K562 (cell line): ENCODE measurements around the gene LMCD1. TPM values are rescaled to one million over a fixed set of nuclear protein-coding genes. Genes with fewer than 3 reads are reported as not detected.

Source experiments
- ATAC-seq: fragments of 200-7000 bp; cut with Tn5 transposase; 3 replicates; pipeline ENCODE4 v1.9.1; 2020; ENCODE audit warnings: moderate library complexity
- BruUV-seq: library from RNA; stranded (reverse); fragments of 400-500 nt; replicated peaks from 2 replicates; lab custom pipeline; 2021; lab: Mats Ljungman, UMichigan
- CTCF ChIA-PET: fragments of 300-600 bp; formaldehyde crosslinking; extraction: SDS; loops from one replicate; lab custom pipeline; 2021; ENCODE audit warnings: low intra/inter-chr PET ratio; lab: Yijun Ruan, JAX
- POLR2A ChIA-PET: fragments of 300-600, 350-650 bp; sonication (Branson Sonifier 250); formaldehyde crosslinking; extraction: SDS; loops from one replicate; lab custom pipeline; 2021; ENCODE audit warnings: antibody characterized with exemption, inconsistent platforms; lab: Yijun Ruan, JAX
- DNase-seq, 4 experiments: peaks; one replicate each; pipeline versions ENCODE4 v3.0.0 to v3.0.0-alpha.2; 2011 to 2018; ENCODE audit warnings: low spot score in 3 of 4, mixed read lengths in 3 of 4; ENCODE audit errors: extremely low read depth in 1 of 4
- FAIRE-seq: peaks from 2 replicates; lab custom pipeline; 2011; peaks lifted over from hg19 to GRCh38; lab: Jason Lieb, UNC
- H2AFZ ChIP-seq: 2 replicates; pipeline ENCODE4 v1.6.0; 2011; ENCODE audit warnings: low read depth, low read length, control low read depth, inconsistent platforms
- H3K27ac ChIP-seq: fragments of 200-600 bp; 3 replicates; pipeline ENCODE4 v1.8.0; 2011; ENCODE audit warnings: low read depth, mild to moderate bottlenecking, control low read depth, inconsistent platforms, low read length, moderate library complexity, mixed read lengths; ENCODE audit errors: extremely low read depth
- H3K27me3 ChIP-seq, 2 experiments: fragments of 300-600 bp in 1 of 2; 2 replicates in 1 of 2; 3 replicates in 1 of 2; pipeline versions ENCODE4 v1.6.0 to v1.8.0; 2011; ENCODE audit warnings: inconsistent platforms in 2 of 2, low read length in 2 of 2, mild to moderate bottlenecking in 1 of 2, mixed read lengths in 1 of 2, moderate library complexity in 1 of 2; ENCODE audit not compliant: control insufficient read depth in 2 of 2, insufficient read depth in 2 of 2
- H3K36me3 ChIP-seq: fragments of 300-600 bp; 3 replicates; pipeline ENCODE4 v1.8.0; 2011; ENCODE audit warnings: mild to moderate bottlenecking, low read length, inconsistent platforms; ENCODE audit not compliant: control insufficient read depth, insufficient read depth
- H3K4me1 ChIP-seq, 2 experiments: fragments of 200-600 bp in 1 of 2; replicated peaks in 1 of 2; 2 replicates in 1 of 2; 3 replicates in 1 of 2; pipeline versions ENCODE4 v1.5.1 to v1.8.0; 2011; ENCODE audit warnings: inconsistent platforms in 2 of 2, low read length in 2 of 2, mild to moderate bottlenecking in 1 of 2, mixed read lengths in 1 of 2, moderate library complexity in 1 of 2; ENCODE audit not compliant: control insufficient read depth in 2 of 2, insufficient read depth in 2 of 2
- H3K4me2 ChIP-seq: 2 replicates; pipeline ENCODE4 v1.6.1; 2011; ENCODE audit warnings: low read length, control low read depth, inconsistent platforms, mixed read lengths; ENCODE audit not compliant: insufficient read depth
- H3K4me3 ChIP-seq: fragments of 200-600 bp; sonication (generic), shearing (Covaris generic); 2 replicates; pipeline ENCODE4 v1.5.1; 2016; ENCODE audit warnings: control low read depth, inconsistent platforms
- H3K79me2 ChIP-seq: fragments of 200-600 bp; 3 replicates; pipeline ENCODE4 v1.8.0; 2011; ENCODE audit warnings: low read length, inconsistent platforms; ENCODE audit not compliant: control insufficient read depth, insufficient read depth
- H3K9ac ChIP-seq, 2 experiments: 2 replicates each; pipeline versions ENCODE4 v1.6.0 to v1.6.1; 2011; ENCODE audit warnings: low read depth in 2 of 2, low read length in 2 of 2, control low read depth in 1 of 2, inconsistent platforms in 1 of 2, mild to moderate bottlenecking in 1 of 2, mixed read lengths in 1 of 2; ENCODE audit not compliant: insufficient read depth in 1 of 2
- H3K9me1 ChIP-seq: one replicate; pipeline ENCODE4 v1.6.0; 2011; ENCODE audit warnings: inconsistent platforms, mild to moderate bottlenecking, low read length, moderate library complexity; ENCODE audit not compliant: control insufficient read depth, insufficient read depth
- H3K9me3 ChIP-seq: replicated peaks from 2 replicates; pipeline ENCODE4 v1.5.1; 2011; ENCODE audit warnings: low read depth, low read length, inconsistent platforms; ENCODE audit not compliant: control insufficient read depth, insufficient read depth
- H4K20me1 ChIP-seq: replicated peaks from 2 replicates; pipeline ENCODE4 v1.6.1; 2011; ENCODE audit warnings: low read length, inconsistent platforms, mixed read lengths; ENCODE audit not compliant: control insufficient read depth, insufficient read depth
- CBFB ChIP-seq: sonication (generic); formaldehyde crosslinking; IDR thresholded peaks from 2 replicates; pipeline ENCODE4 v1.4.0; 2020; ENCODE audit warnings: mild to moderate bottlenecking, missing genetic modification reagents
- CTBP1 ChIP-seq: fragments of 450-650 bp; IDR thresholded peaks from 2 replicates; pipeline ENCODE4 v1.6.1; 2016; ENCODE audit warnings: borderline replicate concordance
- ETS2 ChIP-seq: IDR thresholded peaks from 2 replicates; pipeline ENCODE4 v1.6.1; 2016; ENCODE audit warnings: borderline replicate concordance, missing genetic modification characterization, mild to moderate bottlenecking, moderate library complexity, missing compliant biosample characterization; ENCODE audit not compliant: poor library complexity, severe bottlenecking
- POLR2B ChIP-seq: fragments of 450-650 bp; IDR thresholded peaks from 2 replicates; pipeline ENCODE4 v1.6.1; 2018; ENCODE audit warnings: low read depth; ENCODE audit not compliant: partially characterized antibody
- POLR3A ChIP-seq: IDR thresholded peaks from 2 replicates; pipeline ENCODE4 v1.6.1; 2011; ENCODE audit warnings: borderline replicate concordance, mild to moderate bottlenecking, moderate library complexity; ENCODE audit not compliant: insufficient read length, insufficient read depth; ENCODE audit errors: extremely low read depth
- SP1 ChIP-seq: sonication (generic); formaldehyde crosslinking; IDR thresholded peaks from 2 replicates; pipeline ENCODE4 v1.8.1; 2022; ENCODE audit warnings: mild to moderate bottlenecking, missing genetic modification reagents
- TAL1 ChIP-seq: fragments of 450-650 bp; IDR thresholded peaks from 2 replicates; pipeline ENCODE4 v1.6.1; 2016; ENCODE audit warnings: mild to moderate bottlenecking
- TRIM24 ChIP-seq, 2 experiments: fragments of 450-650 bp; IDR thresholded peaks; 2 replicates each; pipeline ENCODE4 v1.6.1; 2016
- ZC3H11A ChIP-seq: IDR thresholded peaks from 2 replicates; pipeline ENCODE4 v1.6.1; 2012; ENCODE audit warnings: low read depth, low read length, improper control_type of control experiment
- ZC3H4 ChIP-seq: sonication (generic); formaldehyde crosslinking; IDR thresholded peaks from 2 replicates; pipeline ENCODE4 v1.9.0; 2021; ENCODE audit warnings: missing genetic modification reagents, borderline replicate concordance
- ZNF175 ChIP-seq: fragments of 200-800 bp; sonication (Bioruptor generic); IDR thresholded peaks from 2 replicates; pipeline ENCODE4 v1.6.1; 2016; ENCODE audit warnings: low read depth, mild to moderate bottlenecking, missing genetic modification characterization, missing compliant biosample characterization
- WGBS: fragments of 100-300 bp; shearing (Covaris generic); methylation state at CpG from one replicate; pipeline ENCODE4 v1.1.6; 2016; ENCODE audit warnings: low coverage, mixed read lengths; ENCODE audit not compliant: insufficient coverage; ENCODE audit errors: missing lambda C conversion rate; 5-methylcytosine and 5-hydroxymethylcytosine counted together
- in situ Hi-C: fragments of 300-500 bp; cut with MboI; formaldehyde crosslinking; loops from 4 replicates; pipeline ENCODE4 v1.15.0; 2018; ENCODE audit warnings: inconsistent platforms, mixed read lengths
- intact Hi-C: fragments of 100-400 bp; cut with micrococcal nuclease; formaldehyde crosslinking; loops from 2 replicates; pipeline ENCODE4 v1.14.2; 2022
- polyA plus RNA-seq, 8 experiments: library from polyadenylated mRNA; depleted of rRNA in 4 of 8; stranded (reverse) in 5 of 8; unstranded in 3 of 8; fragments of >200 nt; fragmentation: Nextera tagmentation in 2 of 8; fragmentation: Illumina TruSeq in 1 of 8; extraction: Ambion mirVana in 2 of 8; extraction: Trizol in 1 of 8; gene quantifications; 2 replicates each; pipeline versions ENCODE4 v1.2.1 to v1.2.3, GENCODE V29; 2011 to 2014; ENCODE audit warnings: inconsistent platforms in 1 of 8, missing spikeins in 1 of 8
- total RNA-seq, 7 experiments: library from RNA; depleted of rRNA in 6 of 7; stranded (reverse); fragments of >200 nt in 6 of 7; fragmentation: Illumina TruSeq in 2 of 7; extraction: Trizol in 2 of 7; gene quantifications; 2 replicates each; pipeline versions ENCODE4 v1.2.1 to v1.2.3, GENCODE V29; 2011 to 2021; ENCODE audit warnings: low replicate concordance in 1 of 7
- TF ChIP-seq, protein P1 (sequence below): fragments of 450-650 bp; formaldehyde crosslinking; IDR thresholded peaks from 2 replicates; pipeline ENCODE4 v1.4.0; 2022; ENCODE audit warnings: mild to moderate bottlenecking, moderate library complexity
- TF ChIP-seq, protein P2 (sequence below): fragments of 250-450 bp; sonication (Bioruptor Pico); IDR thresholded peaks from 2 replicates; pipeline ENCODE4 v1.5.0; 2021
- TF ChIP-seq, protein P3 (sequence below): fragments of 250-450 bp; sonication (Bioruptor Pico); IDR thresholded peaks from 2 replicates; pipeline ENCODE4 v1.9.0; 2021; ENCODE audit warnings: mild to moderate bottlenecking, inconsistent platforms

Gene LMCD1
- total and polyA plus RNA-seq, 9 of the 15 experiments (the other 6 are each of a cell fraction or from before 2014, with no cell fraction given): 0.60 TPM; not detected in 8

- H2AFZ ChIP-seq: no peak overlapping the region
- no peaks in the 10 kb centered on the region for H3K9me3 ChIP-seq
- no peaks in the 10 kb centered on the region for H3K4me1 ChIP-seq
- ChIA-PET POLR2A (no interaction called here), CTCF (no interaction called here)
- no peaks in the 10 kb centered on the region for H3K27me3 ChIP-seq
- H4K20me1 ChIP-seq: no peaks in the 10 kb centered on the region
- no TSS peak for BruUV-seq
- no peak overlapping the region for H3K4me3 ChIP-seq
- H3K79me2 ChIP-seq: no peaks in the 10 kb centered on the region
- no peak overlapping the region for H3K27ac ChIP-seq
- FAIRE-seq (no peak), ATAC-seq (no peak), DNase-seq (no peak)
- no peak overlapping the region for H3K9ac ChIP-seq
- H3K9me1 ChIP-seq: no peaks in the 10 kb centered on the region
- intact Hi-C loops (no loop called here), in situ Hi-C loops (no loop called here)
- no peak overlapping the region for H3K4me2 ChIP-seq
- H3K36me3 ChIP-seq: no peaks in the 10 kb centered on the region
- 2% methylated on average over 3 of the region's 3 CpGs for WGBS
- TF ChIP-seq POLR2B (no peak), ZC3H4 (CRISPR knock-in tag) (no peak), ZC3H11A (no peak), CBFB (CRISPR knock-in tag) (no peak), TRIM24 (IDR thresholded peaks at IDR 0.05) (no peak), POLR3A (no peak), ETS2 (no peak), SP1 (CRISPR knock-in tag) (no peak), TAL1 (no peak), ZNF175 (CRISPR knock-in tag) (no peak), CTBP1 (no peak)
- TF ChIP-seq, protein P1, sequence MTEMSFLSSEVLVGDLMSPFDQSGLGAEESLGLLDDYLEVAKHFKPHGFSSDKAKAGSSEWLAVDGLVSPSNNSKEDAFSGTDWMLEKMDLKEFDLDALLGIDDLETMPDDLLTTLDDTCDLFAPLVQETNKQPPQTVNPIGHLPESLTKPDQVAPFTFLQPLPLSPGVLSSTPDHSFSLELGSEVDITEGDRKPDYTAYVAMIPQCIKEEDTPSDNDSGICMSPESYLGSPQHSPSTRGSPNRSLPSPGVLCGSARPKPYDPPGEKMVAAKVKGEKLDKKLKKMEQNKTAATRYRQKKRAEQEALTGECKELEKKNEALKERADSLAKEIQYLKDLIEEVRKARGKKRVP (CRISPR knock-in tag): no peak
- TF ChIP-seq, protein P2, sequence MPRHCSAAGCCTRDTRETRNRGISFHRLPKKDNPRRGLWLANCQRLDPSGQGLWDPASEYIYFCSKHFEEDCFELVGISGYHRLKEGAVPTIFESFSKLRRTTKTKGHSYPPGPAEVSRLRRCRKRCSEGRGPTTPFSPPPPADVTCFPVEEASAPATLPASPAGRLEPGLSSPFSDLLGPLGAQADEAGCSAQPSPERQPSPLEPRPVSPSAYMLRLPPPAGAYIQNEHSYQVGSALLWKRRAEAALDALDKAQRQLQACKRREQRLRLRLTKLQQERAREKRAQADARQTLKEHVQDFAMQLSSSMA: no peak
- TF ChIP-seq, protein P3, sequence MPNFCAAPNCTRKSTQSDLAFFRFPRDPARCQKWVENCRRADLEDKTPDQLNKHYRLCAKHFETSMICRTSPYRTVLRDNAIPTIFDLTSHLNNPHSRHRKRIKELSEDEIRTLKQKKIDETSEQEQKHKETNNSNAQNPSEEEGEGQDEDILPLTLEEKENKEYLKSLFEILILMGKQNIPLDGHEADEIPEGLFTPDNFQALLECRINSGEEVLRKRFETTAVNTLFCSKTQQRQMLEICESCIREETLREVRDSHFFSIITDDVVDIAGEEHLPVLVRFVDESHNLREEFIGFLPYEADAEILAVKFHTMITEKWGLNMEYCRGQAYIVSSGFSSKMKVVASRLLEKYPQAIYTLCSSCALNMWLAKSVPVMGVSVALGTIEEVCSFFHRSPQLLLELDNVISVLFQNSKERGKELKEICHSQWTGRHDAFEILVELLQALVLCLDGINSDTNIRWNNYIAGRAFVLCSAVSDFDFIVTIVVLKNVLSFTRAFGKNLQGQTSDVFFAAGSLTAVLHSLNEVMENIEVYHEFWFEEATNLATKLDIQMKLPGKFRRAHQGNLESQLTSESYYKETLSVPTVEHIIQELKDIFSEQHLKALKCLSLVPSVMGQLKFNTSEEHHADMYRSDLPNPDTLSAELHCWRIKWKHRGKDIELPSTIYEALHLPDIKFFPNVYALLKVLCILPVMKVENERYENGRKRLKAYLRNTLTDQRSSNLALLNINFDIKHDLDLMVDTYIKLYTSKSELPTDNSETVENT (CRISPR knock-in tag): no peak
These were observed 40.7 kb upstream of the LMCD1 start for GRCh38 chr3:8460815-8461456.
